Mesendoderm (in vitro differentiated cells): Measurements from ENCODE around the gene ZNF3.

ENCODE experiments used
- DNase-seq: peaks from one replicate; pipeline ENCODE4 v3.0.0; 2013
- H2AK5ac ChIP-seq: 2 replicates; pipeline ENCODE4 v1.6.1; 2013; ENCODE audit warnings: low read length, inconsistent platforms
- H2BK120ac ChIP-seq: 2 replicates; pipeline ENCODE4 v1.6.1; 2013; ENCODE audit warnings: low read depth, mild to moderate bottlenecking, low read length, moderate library complexity, mixed read lengths
- H2BK15ac ChIP-seq: replicated peaks from 2 replicates; pipeline ENCODE4 v1.6.1; 2013; ENCODE audit warnings: low read depth, mild to moderate bottlenecking, moderate library complexity
- H2BK5ac ChIP-seq: 2 replicates; pipeline ENCODE4 v1.6.1; 2013; ENCODE audit warnings: low read length, inconsistent platforms
- H3K18ac ChIP-seq: 2 replicates; pipeline ENCODE4 v1.6.1; 2013; ENCODE audit warnings: mild to moderate bottlenecking, low read length, mixed read lengths
- H3K23ac ChIP-seq: one replicate; pipeline ENCODE4 v1.6.1; 2013; ENCODE audit warnings: low read length
- H3K27ac ChIP-seq: 2 replicates; pipeline ENCODE4 v1.5.1; 2013; ENCODE audit warnings: low read depth, mild to moderate bottlenecking, inconsistent platforms, low read length, moderate library complexity
- H3K27me3 ChIP-seq: 2 replicates; pipeline ENCODE4 v1.6.1; 2013; ENCODE audit warnings: low read length, control low read depth, mild to moderate bottlenecking, inconsistent platforms; ENCODE audit not compliant: insufficient read depth, poor library complexity
- H3K36me3 ChIP-seq: 2 replicates; pipeline ENCODE4 v1.6.1; 2013; ENCODE audit warnings: low read length, inconsistent platforms; ENCODE audit not compliant: control insufficient read depth, insufficient read depth
- H3K4ac ChIP-seq: one replicate; pipeline ENCODE4 v1.6.1; 2013; ENCODE audit warnings: low read depth, mild to moderate bottlenecking, low read length, moderate library complexity
- H3K4me1 ChIP-seq: 2 replicates; pipeline ENCODE4 v1.6.1; 2013; ENCODE audit warnings: low read depth, low read length, inconsistent platforms; ENCODE audit not compliant: control insufficient read depth
- H3K4me2 ChIP-seq: 2 replicates; pipeline ENCODE4 v1.6.1; 2013; ENCODE audit warnings: low read length
- H3K4me3 ChIP-seq: 2 replicates; pipeline ENCODE4 v1.5.1; 2013; ENCODE audit warnings: mild to moderate bottlenecking, low read length
- H3K56ac ChIP-seq: one replicate; pipeline ENCODE4 v1.6.1; 2013; ENCODE audit warnings: low read length
- H3K79me1 ChIP-seq: 2 replicates; pipeline ENCODE4 v1.6.1; 2013; ENCODE audit warnings: low read length, inconsistent platforms
- H3K79me2 ChIP-seq: 2 replicates; pipeline ENCODE4 v1.6.1; 2013; ENCODE audit warnings: mild to moderate bottlenecking, low read length; ENCODE audit not compliant: control insufficient read depth, insufficient read depth
- H3K9ac ChIP-seq: 2 replicates; pipeline ENCODE4 v1.6.1; 2013; ENCODE audit warnings: low read length, inconsistent platforms
- H4K5ac ChIP-seq: one replicate; pipeline ENCODE4 v1.6.1; 2013; ENCODE audit warnings: low read length
- H4K8ac ChIP-seq: one replicate; pipeline ENCODE4 v1.6.1; 2013; ENCODE audit warnings: low read depth, mild to moderate bottlenecking, control low read depth, low read length, moderate library complexity
- WGBS: extraction: QIAGEN DNeasy Blood & Tissue Kit; methylation state at CpG from one replicate; pipeline ENCODE4 v1.1.7; 2013; ENCODE audit warnings: low lambda C conversion rate, missing lambda C conversion rate; ENCODE audit not compliant: insufficient coverage; ENCODE audit errors: extremely low coverage; 5-methylcytosine and 5-hydroxymethylcytosine counted together

Gene ZNF3

DNA sequence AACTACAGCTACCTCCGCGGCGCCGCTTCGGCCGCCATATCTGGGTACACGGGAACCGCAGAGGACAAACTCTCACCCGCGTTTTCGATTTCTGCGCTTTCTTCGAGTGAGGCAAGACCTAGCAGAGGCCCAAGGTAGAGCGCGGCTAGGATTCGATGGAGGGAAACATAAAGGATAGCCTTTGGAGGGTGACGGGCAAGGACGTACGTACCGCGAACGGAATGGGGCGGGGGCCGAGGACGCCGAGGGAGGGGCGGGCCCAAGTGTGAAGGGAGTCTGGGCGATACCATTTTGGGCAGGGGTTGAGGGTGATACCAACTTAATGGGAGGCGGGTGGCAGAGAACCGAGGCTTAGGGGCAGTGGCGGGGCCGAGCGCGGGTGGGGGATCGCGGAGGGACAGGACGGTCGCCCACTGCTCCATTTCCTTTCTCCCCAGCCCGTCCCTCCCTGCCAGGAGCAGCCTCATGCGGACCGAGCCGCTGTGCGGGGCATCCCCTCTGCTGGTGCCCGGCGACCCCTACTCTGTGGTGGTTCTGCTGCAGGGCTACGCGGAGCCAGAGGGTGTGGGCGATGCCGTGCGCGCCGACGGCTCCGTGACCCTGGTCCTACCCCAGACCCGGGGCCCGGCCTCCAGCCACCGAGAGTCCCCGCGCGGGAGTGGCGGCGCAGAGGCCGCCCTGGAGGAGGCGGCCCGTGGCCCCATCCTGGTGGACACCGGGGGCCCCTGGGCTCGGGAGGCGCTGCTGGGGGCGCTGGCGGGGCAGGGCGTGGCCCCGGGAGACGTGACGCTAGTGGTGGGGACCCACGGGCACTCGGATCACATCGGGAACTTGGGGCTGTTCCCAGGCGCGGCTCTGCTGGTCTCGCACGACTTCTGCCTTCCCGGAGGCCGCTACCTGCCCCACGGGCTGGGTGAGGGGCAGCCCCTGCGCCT is 45.7 kb upstream of the ZNF3 start, which contains the start of gene MBLAC1:
MBLAC1 (plus strand) TSS at position 37 of the 935 bp plus-strand sequence; CDS start at position 466, 429 bp downstream.
- Histone ChIP-seq H2BK120ac (no peak within 1 kb of the TSS), H2BK5ac (peak within 1 kb of the TSS; percentile 61), H3K4me3 (peak within 1 kb of the TSS; percentile 69), H2AK5ac (no peak within 1 kb of the TSS), H3K4ac (peak within 1 kb of the TSS; percentile 74), H4K5ac (no peak within 1 kb of the TSS), H3K9ac (peak within 1 kb of the TSS; percentile 91), H3K4me2 (peak within 1 kb of the TSS; percentile 72), H3K4me1 (peaks cover 2% of the 10 kb centered on the region), H3K27ac (peak within 1 kb of the TSS; percentile 91), H3K18ac (peak within 1 kb of the TSS; percentile 19), H2BK15ac (no peak within 1 kb of the TSS), H3K23ac (peak within 1 kb of the TSS; percentile 66), H3K79me2 (no peaks in the 10 kb centered on the region), H3K27me3 (no peaks in the 10 kb centered on the region), H4K8ac (peak within 1 kb of the TSS; percentile 2), H3K36me3 (no peaks in the 10 kb centered on the region), H3K79me1 (no peaks in the 10 kb centered on the region), H3K56ac (peak within 1 kb of the TSS; percentile 94)
- no CpG with 5 or more reads among the region's 85 CpGs for WGBS
- DNase-seq: peak; percentile 95

DNA sequence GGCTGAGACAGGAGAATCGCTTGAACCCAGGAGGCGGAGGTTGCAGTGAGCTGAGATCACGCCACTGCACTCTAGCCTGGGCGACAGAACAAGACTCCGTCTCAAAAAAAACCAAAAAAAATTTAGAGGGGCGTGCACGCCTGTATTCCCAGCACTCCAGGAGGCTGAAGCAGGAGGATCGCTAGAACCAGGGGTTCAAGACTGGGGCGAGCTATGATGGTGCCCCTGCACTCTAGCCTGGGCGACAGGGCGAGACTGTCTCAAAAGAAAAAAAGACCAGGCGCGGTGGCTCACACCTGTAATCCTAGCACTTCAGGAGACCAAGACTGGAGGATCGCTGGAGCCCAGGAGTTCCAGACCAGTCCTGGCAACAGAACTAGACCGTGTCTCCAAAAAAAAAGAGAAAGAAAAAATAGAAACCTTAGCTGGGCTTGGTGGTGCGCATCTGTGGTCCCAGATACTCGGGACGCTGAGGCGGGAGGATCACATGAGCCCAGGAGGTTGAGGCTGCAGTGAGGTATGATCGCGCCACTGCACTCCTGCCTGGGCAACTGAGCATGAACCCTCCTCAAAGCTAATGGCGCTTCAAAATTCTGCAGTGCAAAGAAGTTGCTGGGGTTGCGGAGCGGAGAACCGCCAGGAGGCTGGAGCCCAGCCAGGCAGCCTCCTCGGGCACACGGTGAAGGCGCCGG is 44.9 kb upstream of the ZNF3 start:
- H4K8ac ChIP-seq: no peak overlapping the region
- H3K27me3 ChIP-seq: no peaks in the 10 kb centered on the region
- no peak overlapping the region for H2BK15ac ChIP-seq
- no peaks in the 10 kb centered on the region for H3K79me2 ChIP-seq
- peak overlapping the region; percentile 91 for H3K9ac ChIP-seq
- H3K79me1 ChIP-seq: no peaks in the 10 kb centered on the region
- no peak overlapping the region for H2BK120ac ChIP-seq
- H3K56ac ChIP-seq: peak overlapping the region; percentile 94
- peak overlapping the region; percentile 61 for H2BK5ac ChIP-seq
- H3K4ac ChIP-seq: no peak overlapping the region
- peak overlapping the region; percentile 59 for H3K23ac ChIP-seq
- H3K27ac ChIP-seq: peak overlapping the region; percentile 91
- H3K36me3 ChIP-seq: no peaks in the 10 kb centered on the region
- H4K5ac ChIP-seq: no peak overlapping the region
- H3K4me1 ChIP-seq: peaks cover 2% of the 10 kb centered on the region
- H3K18ac ChIP-seq: peak overlapping the region; percentile 19
- peak overlapping the region; percentile 57 for H3K4me2 ChIP-seq
- no peak for DNase-seq
- H3K4me3 ChIP-seq: peak overlapping the region; percentile 69
- no peak overlapping the region for H2AK5ac ChIP-seq
- WGBS: no CpG with 5 or more reads among the region's 29 CpGs

DNA sequence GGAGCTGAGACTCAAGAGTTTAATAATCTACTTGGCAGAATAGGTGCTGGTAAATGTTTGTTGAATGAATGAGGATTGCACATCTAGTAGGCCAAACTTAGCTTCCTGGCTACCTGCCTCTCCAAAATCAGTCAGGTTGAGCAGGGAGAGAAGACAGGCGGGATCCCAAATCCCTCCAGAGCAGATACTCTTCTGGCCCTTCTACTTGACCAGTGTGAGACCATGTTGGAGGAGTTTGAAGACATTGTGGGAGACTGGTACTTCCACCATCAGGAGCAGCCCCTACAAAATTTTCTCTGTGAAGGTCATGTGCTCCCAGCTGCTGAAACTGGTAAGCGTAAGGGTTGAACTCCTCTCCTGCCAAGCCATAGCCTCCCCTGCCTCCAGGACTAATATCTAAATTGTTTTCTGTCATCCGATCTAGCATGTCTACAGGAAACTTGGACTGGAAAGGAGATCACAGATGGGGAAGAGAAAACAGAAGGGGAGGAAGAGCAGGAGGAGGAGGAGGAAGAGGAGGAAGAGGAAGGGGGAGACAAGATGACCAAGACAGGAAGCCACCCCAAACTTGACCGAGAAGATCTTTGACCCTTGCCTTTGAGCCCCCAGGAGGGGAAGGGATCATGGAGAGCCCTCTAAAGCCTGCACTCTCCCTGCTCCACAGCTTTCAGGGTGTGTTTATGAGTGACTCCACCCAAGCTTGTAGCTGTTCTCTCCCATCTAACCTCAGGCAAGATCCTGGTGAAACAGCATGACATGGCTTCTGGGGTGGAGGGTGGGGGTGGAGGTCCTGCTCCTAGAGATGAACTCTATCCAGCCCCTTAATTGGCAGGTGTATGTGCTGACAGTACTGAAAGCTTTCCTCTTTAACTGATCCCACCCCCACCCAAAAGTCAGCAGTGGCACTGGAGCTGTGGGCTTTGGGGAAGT is 43.0 kb upstream of the ZNF3 start:
- Histone ChIP-seq H3K27me3 (no peaks in the 10 kb centered on the region), H2BK15ac (no peak overlapping the region), H3K56ac (no peak overlapping the region), H3K9ac (no peak overlapping the region), H3K36me3 (no peaks in the 10 kb centered on the region), H2BK120ac (no peak overlapping the region), H3K27ac (no peak overlapping the region), H4K5ac (no peak overlapping the region), H3K79me2 (no peaks in the 10 kb centered on the region), H3K23ac (no peak overlapping the region), H2AK5ac (no peak overlapping the region), H3K79me1 (no peaks in the 10 kb centered on the region), H2BK5ac (no peak overlapping the region), H3K4me3 (no peak overlapping the region), H3K4ac (no peak overlapping the region), H3K18ac (no peak overlapping the region), H3K4me1 (peaks cover 4% of the 10 kb centered on the region), H4K8ac (no peak overlapping the region), H3K4me2 (no peak overlapping the region)
- DNase-seq: no peak
- no CpG with 5 or more reads among the region's 4 CpGs for WGBS

DNA sequence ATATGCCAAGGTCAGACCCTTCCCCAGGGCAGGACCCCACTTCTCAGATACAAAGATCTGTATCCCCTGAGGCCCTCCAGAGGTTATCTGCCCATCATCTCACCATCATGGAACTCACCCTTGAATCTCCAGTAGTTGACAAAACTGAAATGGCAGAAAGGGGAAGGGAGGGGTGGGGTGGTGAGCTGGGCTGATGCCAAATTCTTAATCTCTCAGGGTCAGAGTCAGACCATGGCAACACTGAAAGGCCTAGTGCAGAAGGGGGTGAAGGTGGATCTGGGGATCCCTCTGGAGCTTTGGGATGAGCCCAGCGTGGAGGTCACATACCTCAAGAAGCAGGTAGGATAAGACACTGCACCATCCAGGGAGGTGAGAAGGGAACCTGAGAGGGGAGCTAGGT is 41.0 kb upstream of the ZNF3 start:
- Histone ChIP-seq H3K79me2 (peaks cover 3% of the 10 kb centered on the region), H3K23ac (no peak overlapping the region), H3K4me1 (peaks cover 4% of the 10 kb centered on the region), H2BK5ac (no peak overlapping the region), H3K18ac (no peak overlapping the region), H4K8ac (no peak overlapping the region), H3K9ac (no peak overlapping the region), H2BK120ac (no peak overlapping the region), H3K27me3 (no peaks in the 10 kb centered on the region), H3K27ac (no peak overlapping the region), H2BK15ac (no peak overlapping the region), H3K4ac (no peak overlapping the region), H3K4me3 (no peak overlapping the region), H3K4me2 (no peak overlapping the region), H3K56ac (no peak overlapping the region), H3K79me1 (peaks cover 3% of the 10 kb centered on the region), H2AK5ac (no peak overlapping the region), H3K36me3 (no peaks in the 10 kb centered on the region), H4K5ac (no peak overlapping the region)
- no peak for DNase-seq
- no CpG with 5 or more reads among the region's 1 CpG for WGBS

DNA sequence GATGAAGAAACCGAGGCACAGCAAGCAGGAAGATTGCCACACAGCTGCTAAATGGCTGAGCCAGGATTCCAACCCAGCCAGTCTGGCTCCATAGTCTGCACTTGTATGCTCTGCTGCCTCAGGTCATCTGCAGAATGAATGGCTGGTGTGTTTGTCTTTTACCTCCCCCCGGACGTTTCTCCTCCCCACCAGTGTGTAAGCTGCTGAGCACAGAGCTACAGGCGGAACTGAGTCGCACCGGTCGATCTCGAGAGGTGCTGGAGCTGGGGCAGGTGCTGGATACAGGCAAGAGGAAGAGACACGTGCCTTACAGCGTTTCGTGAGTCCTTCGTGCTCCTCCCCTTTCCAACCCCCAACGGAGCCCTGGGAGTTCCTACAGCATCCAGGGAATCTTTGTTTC is 40.5 kb upstream of the ZNF3 start:
- DNase-seq: no peak
- Histone ChIP-seq H3K9ac (no peak overlapping the region), H3K23ac (no peak overlapping the region), H3K36me3 (no peaks in the 10 kb centered on the region), H3K4ac (no peak overlapping the region), H3K56ac (no peak overlapping the region), H4K8ac (no peak overlapping the region), H3K79me2 (peaks cover 3% of the 10 kb centered on the region), H3K27me3 (no peaks in the 10 kb centered on the region), H3K4me1 (peaks cover 4% of the 10 kb centered on the region), H4K5ac (no peak overlapping the region), H3K18ac (no peak overlapping the region), H3K4me3 (no peak overlapping the region), H2BK15ac (no peak overlapping the region), H2BK5ac (no peak overlapping the region), H2BK120ac (no peak overlapping the region), H3K27ac (no peak overlapping the region), H3K79me1 (peaks cover 3% of the 10 kb centered on the region), H3K4me2 (no peak overlapping the region), H2AK5ac (no peak overlapping the region)
- no CpG with 5 or more reads among the region's 13 CpGs for WGBS
